Stomach smooth muscle (tissue), 2 donors: ENCODE results near the gene ABCB9.

Experiments
- H3K27ac ChIP-seq: one replicate; pipeline ENCODE4 v1.7.0; 2013; ENCODE audit warnings: mild to moderate bottlenecking, low read length, inconsistent platforms
- H3K27me3 ChIP-seq, 2 donors: one replicate each; pipeline ENCODE4 v1.7.0; 2013; ENCODE audit warnings: low read length in 2 of 2; ENCODE audit not compliant: insufficient read depth in 2 of 2, control insufficient read depth in 1 of 2
- H3K36me3 ChIP-seq, 2 donors: one replicate each; pipeline ENCODE4 v1.7.0; 2013; ENCODE audit warnings: low read length in 2 of 2; ENCODE audit not compliant: control insufficient read depth in 2 of 2, insufficient read depth in 2 of 2
- H3K4me1 ChIP-seq: one replicate; pipeline ENCODE4 v1.7.0; 2013; ENCODE audit warnings: low read length; ENCODE audit not compliant: control insufficient read depth, insufficient read depth
- H3K4me3 ChIP-seq, 2 donors: one replicate each; pipeline ENCODE4 v1.7.0; 2013; ENCODE audit warnings: low read length in 2 of 2
- H3K9ac ChIP-seq, 2 donors: one replicate each; pipeline ENCODE4 v1.7.0; 2013; ENCODE audit warnings: low read length in 2 of 2, mild to moderate bottlenecking in 1 of 2
- H3K9me3 ChIP-seq, 2 donors: one replicate each; pipeline ENCODE4 v1.7.0; 2013; ENCODE audit warnings: low read length in 2 of 2; ENCODE audit not compliant: control insufficient read depth in 2 of 2
- donor health status: healthy.
- donor health status: Pancreatic carcinoma.

The ABCB9 gene

GRCh38 chr12:122981036-122981471 lies 14.8 kb upstream of the ABCB9 start:
- H3K36me3 ChIP-seq, result peaks cover 0 to 18% of the 10 kb centered on the region in 2 donors
- H3K9me3 ChIP-seq, result no peaks in the 10 kb centered on the region
- peaks cover 78% of the 10 kb centered on the region for H3K4me1 ChIP-seq
- peak overlapping the region; percentile 69 for H3K27ac ChIP-seq
- no peaks in the 10 kb centered on the region for H3K27me3 ChIP-seq
- peak overlapping the region; percentile 80 to 84 for H3K9ac ChIP-seq
- H3K4me3 ChIP-seq, result peak overlapping the region; percentile 87 to 89

GRCh38 chr12:122980183-122981035 lies 14.1 kb upstream of the ABCB9 start, which contains the start of gene ARL6IP4:
ARL6IP4 (plus strand) TSS chr12:122980681; CDS start chr12:122981140, 459 bp downstream.
- Histone ChIP-seq H3K4me3 (peak within 1 kb of the TSS; percentile 87 to 89), H3K36me3 (peaks cover 0 to 17% of the 10 kb centered on the region in 2 donors), H3K4me1 (peaks cover 80% of the 10 kb centered on the region), H3K9ac (peak within 1 kb of the TSS; percentile 80 to 84), H3K27me3 (no peaks in the 10 kb centered on the region), H3K9me3 (no peaks in the 10 kb centered on the region), H3K27ac (peak within 1 kb of the TSS; percentile 69)

GRCh38 chr12:122979908-122980182 lies 13.6 kb upstream of the ABCB9 start:
- H3K27ac ChIP-seq, result peak overlapping the region; percentile 69
- H3K36me3 ChIP-seq, result peaks cover 0 to 15% of the 10 kb centered on the region in 2 donors
- H3K9ac ChIP-seq, result peak overlapping the region; percentile 80 to 84
- peaks cover 76% of the 10 kb centered on the region for H3K4me1 ChIP-seq
- no peaks in the 10 kb centered on the region for H3K27me3 ChIP-seq
- peak overlapping the region; percentile 87 to 89 for H3K4me3 ChIP-seq
- no peaks in the 10 kb centered on the region for H3K9me3 ChIP-seq

GRCh38 chr12:122979001-122979907 lies 13.0 kb upstream of the ABCB9 start:
- no peaks in the 10 kb centered on the region for H3K27me3 ChIP-seq
- no peak overlapping the region for H3K27ac ChIP-seq
- H3K4me3 ChIP-seq, result peak overlapping the region; percentile 87 to 89
- H3K9ac ChIP-seq, result peak overlapping the region; percentile 80 to 84
- peaks cover 72% of the 10 kb centered on the region for H3K4me1 ChIP-seq
- H3K36me3 ChIP-seq, result peaks cover 0 to 15% of the 10 kb centered on the region in 2 donors
- no peaks in the 10 kb centered on the region for H3K9me3 ChIP-seq

GRCh38 chr12:122978507-122978955 lies 12.3 kb upstream of the ABCB9 start:
- peaks cover 0 to 15% of the 10 kb centered on the region in 2 donors for H3K36me3 ChIP-seq
- peaks cover 68% of the 10 kb centered on the region for H3K4me1 ChIP-seq
- no peaks in the 10 kb centered on the region for H3K27me3 ChIP-seq
- H3K9ac ChIP-seq, result no peak overlapping the region
- H3K9me3 ChIP-seq, result no peaks in the 10 kb centered on the region
- H3K4me3 ChIP-seq, result no peak overlapping the region
- H3K27ac ChIP-seq, result no peak overlapping the region

- H3K4me1 ChIP-seq, result peaks cover 61% of the 10 kb centered on the region
- H3K36me3 ChIP-seq, result peaks cover 0 to 10% of the 10 kb centered on the region in 2 donors
- H3K27me3 ChIP-seq, result no peaks in the 10 kb centered on the region
- no peak overlapping the region for H3K27ac ChIP-seq
- no peak overlapping the region for H3K9ac ChIP-seq
- H3K9me3 ChIP-seq, result no peaks in the 10 kb centered on the region
- H3K4me3 ChIP-seq, result no peak overlapping the region
Measured at GRCh38 chr12:122977655-122978392, 11.6 kb upstream of the ABCB9 start.

GRCh38 chr12:122977153-122977552 lies 10.9 kb upstream of the ABCB9 start:
- Histone ChIP-seq H3K9ac (no peak overlapping the region), H3K27ac (no peak overlapping the region), H3K4me3 (peak overlapping the region in 1 of 2 donors; percentile 22), H3K27me3 (no peaks in the 10 kb centered on the region), H3K4me1 (peaks cover 54% of the 10 kb centered on the region), H3K36me3 (peaks cover 0 to 9% of the 10 kb centered on the region in 2 donors), H3K9me3 (no peaks in the 10 kb centered on the region)

- H3K9me3 ChIP-seq, result no peaks in the 10 kb centered on the region
- H3K27ac ChIP-seq, result no peak overlapping the region
- peaks cover 49% of the 10 kb centered on the region for H3K4me1 ChIP-seq
- no peaks in the 10 kb centered on the region for H3K27me3 ChIP-seq
- H3K4me3 ChIP-seq, result no peak overlapping the region
- peak overlapping the region; percentile 22 to 96 for H3K9ac ChIP-seq
- peaks cover 0 to 9% of the 10 kb centered on the region in 2 donors for H3K36me3 ChIP-seq
Measured at GRCh38 chr12:122976648-122976975, 10.3 kb upstream of the ABCB9 start.

- H3K27me3 ChIP-seq, result no peaks in the 10 kb centered on the region
- peaks cover 0 to 9% of the 10 kb centered on the region in 2 donors for H3K36me3 ChIP-seq
- peak overlapping the region; percentile 85 to 98 for H3K4me3 ChIP-seq
- peaks cover 43% of the 10 kb centered on the region for H3K4me1 ChIP-seq
- peak overlapping the region; percentile 97 for H3K27ac ChIP-seq
- H3K9me3 ChIP-seq, result no peaks in the 10 kb centered on the region
- peak overlapping the region; percentile 95 to 96 for H3K9ac ChIP-seq
Measured at GRCh38 chr12:122975790-122976647, 9.8 kb upstream of the ABCB9 start.
